Measurements from ENCODE around the gene GPC1. TPM values are rescaled to one million over a fixed set of nuclear protein-coding genes. Genes with fewer than 3 reads are reported as not detected.

Gene GPC1
- total RNA-seq, 2 donors from 2014 or later: 37.8 to 69.7 TPM

DNA sequence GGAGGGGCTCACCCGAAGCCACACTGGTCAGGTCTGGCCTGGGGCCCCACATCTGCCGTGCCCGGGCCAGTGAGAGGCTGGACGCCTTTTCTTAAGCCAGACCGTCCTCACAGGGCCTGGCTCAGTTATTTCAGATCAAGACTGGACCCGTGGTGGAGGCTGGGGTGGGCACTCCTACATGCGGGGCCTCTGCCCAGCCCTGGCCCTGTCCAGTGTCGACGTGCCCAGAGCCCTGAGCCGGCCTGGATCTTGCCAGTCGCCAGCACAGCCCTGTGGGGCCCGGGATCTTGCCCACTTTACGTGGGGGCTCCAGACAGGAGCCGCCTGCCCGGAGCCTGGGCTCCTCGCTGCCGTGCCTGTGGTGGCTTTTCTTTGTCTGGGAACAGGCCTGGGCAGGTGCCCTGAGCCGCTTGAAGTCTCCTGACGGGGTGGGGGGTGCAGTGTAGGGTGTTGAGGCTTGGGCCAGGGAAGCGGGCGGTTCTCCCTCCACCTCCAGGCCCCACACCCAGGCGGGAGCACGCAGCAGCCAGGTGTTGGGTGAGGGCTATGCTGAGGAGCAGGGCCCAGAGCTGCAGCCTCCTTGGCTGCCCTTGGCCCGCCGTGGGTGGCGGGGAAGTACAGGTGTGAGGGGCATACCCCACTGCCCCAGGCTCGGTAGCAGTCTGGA lies 6.0 kb downstream of the GPC1 start:
- no peak for TF ChIP-seq CTCF (conservative IDR thresholded peaks at IDR 0.05)
- WGBS, 2 experiments (ENCODE audit: insufficient coverage in 1 of 2, insufficient read length in 1 of 2): 92 to 96% methylated on average over 20 to 25 of the region's 27 CpGs
- Mint-ChIP-seq H3K27ac (no peak overlapping the region), H3K4me3 (no peak overlapping the region), H3K27me3 (ENCODE audit: insufficient read depth) (peaks cover 17% of the 10 kb centered on the region), H3K4me1 (no peaks in the 10 kb centered on the region), H3K36me3 (ENCODE audit: low read depth) (peaks cover 5% of the 10 kb centered on the region), H3K9me3 (no peaks in the 10 kb centered on the region)
- DNase-seq: no peak
- peaks cover 14% of the 10 kb centered on the region for H3K27me3 ChIP-seq (ENCODE audit: control insufficient read depth, insufficient read depth, low read length, poor library complexity, severe bottlenecking)
- no peaks in the 10 kb centered on the region for H3K9me3 ChIP-seq (ENCODE audit: control insufficient read depth, low read length)
- H3K36me3 ChIP-seq (ENCODE audit: control insufficient read depth, insufficient read depth, low read length): no peaks in the 10 kb centered on the region
- H3K4me3 ChIP-seq (ENCODE audit: low read length): no peak overlapping the region
- no peak overlapping the region for H3K27ac ChIP-seq (ENCODE audit: low read depth, low read length)
- no peaks in the 10 kb centered on the region for H3K4me1 ChIP-seq (ENCODE audit: control insufficient read depth, insufficient read depth, low read length)
- H3K9ac ChIP-seq (ENCODE audit: extremely low read depth, low read length, poor library complexity, severe bottlenecking): no peak overlapping the region

- H3K4me3 Mint-ChIP-seq: no peak overlapping the region
- no peak overlapping the region for H3K9ac ChIP-seq (ENCODE audit: extremely low read depth, low read length, poor library complexity, severe bottlenecking)
Observed at GRCh38 chr2:240441993-240442411, 6.5 kb downstream of the GPC1 start.

GRCh38 chr2:240442891-240443715 lies 7.6 kb downstream of the GPC1 start:
- Histone ChIP-seq H3K9ac (ENCODE audit: extremely low read depth, low read length, poor library complexity, severe bottlenecking) (no peak overlapping the region), H3K4me3 (ENCODE audit: low read length) (no peak overlapping the region), H3K27me3 (ENCODE audit: control insufficient read depth, insufficient read depth, low read length, poor library complexity, severe bottlenecking) (no peaks in the 10 kb centered on the region), H3K36me3 (ENCODE audit: control insufficient read depth, insufficient read depth, low read length) (no peaks in the 10 kb centered on the region), H3K9me3 (ENCODE audit: control insufficient read depth, low read length) (no peaks in the 10 kb centered on the region), H3K4me1 (ENCODE audit: control insufficient read depth, insufficient read depth, low read length) (no peaks in the 10 kb centered on the region), H3K27ac (ENCODE audit: low read depth, low read length) (no peak overlapping the region)
- Mint-ChIP-seq H3K27ac (no peak overlapping the region), H3K4me3 (no peak overlapping the region), H3K36me3 (ENCODE audit: low read depth) (peaks cover 5% of the 10 kb centered on the region), H3K27me3 (ENCODE audit: insufficient read depth) (peaks cover 1% of the 10 kb centered on the region), H3K9me3 (no peaks in the 10 kb centered on the region), H3K4me1 (no peaks in the 10 kb centered on the region)
- no peak for DNase-seq
- 89 to 93% methylated on average over 15 to 25 of the region's 25 CpGs for WGBS, 2 experiments (ENCODE audit: insufficient coverage in 1 of 2, insufficient read length in 1 of 2)
- TF ChIP-seq CTCF (conservative IDR thresholded peaks at IDR 0.05): no peak

More at GRCh38 chr2:240441993-240442411, 6.5 kb downstream of the GPC1 start:
- Histone ChIP-seq H3K4me3 (ENCODE audit: low read length) (no peak overlapping the region), H3K4me1 (ENCODE audit: control insufficient read depth, insufficient read depth, low read length) (no peaks in the 10 kb centered on the region), H3K27ac (ENCODE audit: low read depth, low read length) (no peak overlapping the region), H3K36me3 (ENCODE audit: control insufficient read depth, insufficient read depth, low read length) (no peaks in the 10 kb centered on the region), H3K27me3 (ENCODE audit: control insufficient read depth, insufficient read depth, low read length, poor library complexity, severe bottlenecking) (peaks cover 11% of the 10 kb centered on the region), H3K9me3 (ENCODE audit: control insufficient read depth, low read length) (no peaks in the 10 kb centered on the region)
- Mint-ChIP-seq H3K27me3 (ENCODE audit: insufficient read depth) (peaks cover 12% of the 10 kb centered on the region), H3K9me3 (no peaks in the 10 kb centered on the region), H3K27ac (no peak overlapping the region), H3K36me3 (ENCODE audit: low read depth) (peaks cover 5% of the 10 kb centered on the region), H3K4me1 (no peaks in the 10 kb centered on the region)
- no peak for TF ChIP-seq CTCF (conservative IDR thresholded peaks at IDR 0.05)
- DNase-seq: no peak
- 93 to 96% methylated on average over 16 to 17 of the region's 17 CpGs for WGBS, 2 experiments (ENCODE audit: insufficient coverage in 1 of 2, insufficient read length in 1 of 2)

All from endodermal cell (in vitro differentiated cells).